GM12892 (cell line): ENCODE data around the gene PTX4.

Experiments used
- POLR2A ChIP-seq: IDR thresholded peaks from 2 replicates; pipeline ENCODE4 v1.6.1; 2011; ENCODE audit warnings: low read depth, low read length, control low read depth
- POLR2AphosphoS5 ChIP-seq: IDR thresholded peaks from 2 replicates; pipeline ENCODE4 v1.6.1; 2011; ENCODE audit warnings: low read depth, low read length, control low read depth
- TAF1 ChIP-seq: IDR thresholded peaks from 2 replicates; pipeline ENCODE4 v1.6.1; 2011; ENCODE audit warnings: low read depth, mild to moderate bottlenecking, control low read depth, low read length, borderline replicate concordance

DNA sequence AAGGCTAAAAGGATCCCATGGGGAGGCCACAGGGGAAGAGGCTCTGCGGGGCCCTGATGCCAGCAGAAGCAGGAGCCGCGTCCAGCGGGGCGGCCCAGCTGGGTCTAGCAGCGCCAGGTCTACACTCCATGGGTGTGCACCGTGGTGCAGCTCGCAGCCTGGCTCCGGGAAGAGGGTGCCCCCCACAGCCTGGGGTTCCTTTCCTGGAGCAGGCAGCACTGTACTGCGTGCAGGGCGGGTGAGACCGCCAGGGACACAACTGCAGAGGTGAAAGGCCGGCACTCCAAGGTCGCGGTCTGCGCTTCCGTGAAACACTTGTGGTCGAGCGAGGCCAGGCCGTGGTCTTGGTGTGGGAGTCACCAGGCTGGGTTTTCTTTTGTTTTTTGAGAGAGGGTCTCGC, 37.9 kb downstream of the PTX4 start:
- no peak for TF ChIP-seq POLR2A
- TF ChIP-seq TAF1 = no peak
- TF ChIP-seq POLR2AphosphoS5 = no peak
